HG03354 (cell line): Measurements from ENCODE around the gene RNF144B.
"Not testable (repeated sequence)": the region's sequence is repeated elsewhere in the genome, so short reads cannot be mapped to it uniquely, and the experiment has no call there.

ENCODE experiments used
- ATAC-seq: cut with Tn5 transposase; IDR thresholded peaks from one replicate; pipeline ENCODE4 v1.9.1; 2021; ENCODE audit warnings: mild to moderate bottlenecking; ENCODE audit not compliant: unreplicated experiment, poor library complexity, severe bottlenecking

The RNF144B gene

GRCh38 chr6:18404965-18405364, 17.8 kb downstream of the RNF144B start:
- not testable (repeated sequence) for ATAC-seq

GRCh38 chr6:18405477-18406293, 18.5 kb downstream of the RNF144B start:
- no peak for ATAC-seq

- no peak for ATAC-seq
Measured at GRCh38 chr6:18406955-18407749, 20.0 kb downstream of the RNF144B start.

- not testable (repeated sequence) for ATAC-seq
Measured at GRCh38 chr6:18409602-18410001, 22.5 kb downstream of the RNF144B start.

GRCh38 chr6:18410412-18410811, 23.3 kb downstream of the RNF144B start:
- no peak for ATAC-seq

- no peak for ATAC-seq
Measured at GRCh38 chr6:18412068-18412467, 24.9 kb downstream of the RNF144B start.

GRCh38 chr6:18412644-18413043, 25.5 kb downstream of the RNF144B start:
- no peak for ATAC-seq

GRCh38 chr6:18413381-18413780, 26.2 kb downstream of the RNF144B start:
- ATAC-seq, result no peak

- ATAC-seq, result no peak
Measured at GRCh38 chr6:18414116-18414515, 27.0 kb downstream of the RNF144B start.

- ATAC-seq, result no peak
Measured at GRCh38 chr6:18415207-18415606, 28.1 kb downstream of the RNF144B start.

- ATAC-seq, result no peak
Measured at GRCh38 chr6:18415671-18416340, 28.7 kb downstream of the RNF144B start.

- no peak for ATAC-seq
Measured at GRCh38 chr6:18416341-18416679, 29.2 kb downstream of the RNF144B start.

GRCh38 chr6:18420328-18420727, 33.2 kb downstream of the RNF144B start:
- no peak for ATAC-seq

GRCh38 chr6:18422136-18422535, 35.0 kb downstream of the RNF144B start:
- ATAC-seq, result no peak

- no peak for ATAC-seq
Measured at GRCh38 chr6:18423426-18423825, 36.3 kb downstream of the RNF144B start.

- ATAC-seq, result no peak
Measured at GRCh38 chr6:18424201-18424600, 37.1 kb downstream of the RNF144B start.

GRCh38 chr6:18425218-18425617, 38.1 kb downstream of the RNF144B start:
- ATAC-seq, result no peak

GRCh38 chr6:18427296-18427695, 40.1 kb downstream of the RNF144B start:
- no peak for ATAC-seq

GRCh38 chr6:18429655-18430297, 42.6 kb downstream of the RNF144B start:
- no peak for ATAC-seq

GRCh38 chr6:18431581-18431980, 44.4 kb downstream of the RNF144B start:
- ATAC-seq, result no peak
